Gastroesophageal sphincter (tissue), 3 donors: ENCODE data around the gene SEC24D.

Experiments
- CTCF ChIP-seq, 4 experiments: fragments of 200-600 bp in 2 of 4; fragments of 450-650 bp in 2 of 4; sonication (generic) in 1 of 4; IDR thresholded peaks; one replicate each; pipeline ENCODE4 v1.5.1; 2017 to 2019; ENCODE audit warnings: antibody characterized with exemption in 4 of 4, mild to moderate bottlenecking in 2 of 4, moderate library complexity in 2 of 4
- EP300 ChIP-seq: sonication (generic); formaldehyde crosslinking; IDR thresholded peaks from one replicate; pipeline ENCODE4 v1.6.1; 2017; ENCODE audit warnings: antibody characterized with exemption, mild to moderate bottlenecking

- TF ChIP-seq EP300: no peak
- no peak for TF ChIP-seq CTCF (IDR thresholded peaks at IDR 0.05)
Observed at GRCh38 chr4:118676128-118676527, 159.8 kb downstream of the SEC24D start.
